Epithelial cell of proximal tubule (primary cell): Measurements from ENCODE around the gene ARMH4. TPM values are rescaled to one million over a fixed set of nuclear protein-coding genes. Genes with fewer than 3 reads are reported as not detected.

Experiments
- DNase-seq: peaks from one replicate; pipeline ENCODE4 v3.0.0-alpha.2; 2011; ENCODE audit warnings: low read depth
- H3K4me3 ChIP-seq: 2 replicates; pipeline ENCODE4 v1.5.1; 2011; ENCODE audit warnings: low read depth, mild to moderate bottlenecking, low read length
- CTCF ChIP-seq: conservative IDR thresholded peaks from 2 replicates; pipeline ENCODE4 v1.5.1; 2012; ENCODE audit warnings: low read depth, mild to moderate bottlenecking, low read length
- total RNA-seq: library from RNA; depleted of rRNA; stranded (reverse); fragments of >200 nt; gene quantifications from 2 replicates; pipeline ENCODE4 v1.2.3, GENCODE V29; 2015

The ARMH4 gene
- total RNA-seq, 1 donor from 2014 or later: 4.4 TPM

DNA sequence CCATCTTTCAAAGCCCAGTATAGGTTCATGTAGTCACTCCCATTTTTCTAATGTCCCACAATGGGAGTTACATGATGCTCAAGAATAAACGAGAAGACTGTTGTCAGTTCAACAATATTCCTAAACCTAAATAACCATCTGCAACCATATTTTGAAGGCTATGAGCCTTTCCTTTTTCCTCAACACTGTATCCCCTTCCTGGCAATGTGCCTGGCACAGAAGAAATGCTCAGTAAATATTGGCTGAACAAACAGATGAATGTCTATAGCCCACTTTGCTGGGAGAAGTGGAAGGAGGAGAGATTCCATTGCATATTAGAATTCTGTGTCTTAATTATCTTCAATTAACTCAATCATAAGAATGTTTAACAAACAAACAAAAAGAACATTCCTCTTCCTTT is 6.1 kb downstream of the ARMH4 start:
- no peak overlapping the region for H3K4me3 ChIP-seq
- DNase-seq: no peak
- no peak for TF ChIP-seq CTCF

DNA sequence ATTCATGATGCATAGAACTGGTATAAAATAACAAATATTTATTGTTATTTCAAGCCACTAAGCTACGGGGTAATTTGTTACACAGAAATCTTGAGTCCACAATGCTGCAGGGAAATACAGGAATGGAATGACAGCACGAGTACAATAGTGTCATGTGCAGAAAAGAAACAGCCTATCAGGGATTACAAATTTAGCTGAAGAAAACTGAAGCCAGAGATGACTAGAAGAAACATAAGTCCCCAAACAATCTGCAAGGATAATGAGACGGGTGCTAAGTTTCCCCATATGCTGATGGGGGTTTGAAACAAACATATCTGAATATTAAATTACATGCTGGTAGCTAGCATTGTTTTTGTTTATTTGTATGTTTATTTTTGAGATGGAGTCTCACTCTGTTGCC is 8.9 kb downstream of the ARMH4 start:
- no peak for TF ChIP-seq CTCF
- no peak for DNase-seq
- H3K4me3 ChIP-seq: no peak overlapping the region

GRCh38 chr14:58141893-58142292 is 10.1 kb downstream of the ARMH4 start:
- no peak overlapping the region for H3K4me3 ChIP-seq
- no peak for DNase-seq
- no peak for TF ChIP-seq CTCF

DNA sequence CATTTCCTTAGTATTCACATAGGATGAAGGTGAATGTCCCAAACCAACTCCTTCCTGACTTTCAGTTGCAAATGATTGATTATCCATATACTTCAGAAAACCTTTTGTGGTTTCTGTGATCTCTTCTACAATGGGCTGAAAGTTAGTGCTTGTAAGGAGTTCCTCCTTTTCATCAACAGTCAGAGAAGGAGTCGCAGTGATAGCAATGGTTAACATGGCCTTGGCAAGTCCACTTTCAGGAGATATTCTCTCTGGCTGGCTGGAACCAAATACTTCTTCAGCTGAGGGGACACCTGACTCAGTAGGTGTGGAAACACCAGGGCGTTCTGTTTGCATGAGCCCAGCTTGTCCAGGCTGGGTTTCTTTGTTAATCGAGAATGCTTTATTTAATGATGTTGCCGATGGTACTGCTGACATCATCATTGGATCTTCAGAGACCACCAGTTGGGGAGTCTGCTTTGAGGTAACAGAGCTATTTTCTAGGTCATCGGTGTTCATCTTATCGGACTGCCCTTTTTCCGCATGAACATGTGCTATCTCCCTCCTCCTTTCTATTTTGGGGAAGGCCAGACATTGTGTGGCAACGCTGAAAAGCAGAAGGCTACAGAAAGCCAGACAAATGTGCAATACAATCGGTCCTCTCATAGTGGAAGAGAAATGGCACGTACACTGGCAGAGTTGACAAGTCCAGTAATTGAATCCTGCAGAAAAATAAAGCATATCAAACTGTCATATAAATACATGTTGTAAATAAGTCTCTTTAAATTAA is 13.1 kb downstream of the ARMH4 start:
- no peak for DNase-seq
- TF ChIP-seq CTCF: no peak

DNA sequence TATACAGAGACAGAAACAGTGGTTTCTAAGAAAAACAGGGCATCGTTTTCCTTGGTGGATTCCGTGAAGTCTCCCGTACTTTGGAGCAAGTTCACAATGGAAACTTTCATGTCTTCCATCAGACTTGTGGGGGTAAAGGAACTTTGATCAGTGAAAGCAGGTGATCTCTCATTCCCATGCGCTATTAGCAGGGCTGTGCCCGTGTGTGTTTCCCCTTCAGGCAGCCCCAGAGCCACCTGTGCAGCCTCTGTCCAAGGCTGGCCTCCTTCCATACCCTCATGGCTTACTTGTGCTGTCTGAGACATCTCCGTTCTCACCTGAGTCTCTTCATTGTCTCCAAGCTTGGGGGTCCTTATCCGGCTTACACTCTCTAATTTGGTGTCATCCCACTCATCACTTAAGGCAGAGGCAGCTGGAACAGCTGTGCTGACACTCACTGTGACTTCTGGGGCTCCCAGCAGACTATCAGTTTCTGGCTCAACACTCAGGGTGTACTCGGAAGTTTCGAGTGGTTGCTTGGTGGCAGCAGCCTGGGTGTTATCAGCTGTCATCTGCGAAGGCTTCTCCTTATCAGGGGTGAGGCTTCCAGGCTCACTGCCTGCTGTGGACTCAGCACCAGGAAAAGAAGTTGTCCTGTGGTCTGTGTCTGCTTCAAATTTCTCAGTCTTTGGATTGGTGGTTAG is 13.8 kb downstream of the ARMH4 start:
- TF ChIP-seq CTCF: no peak
- no peak overlapping the region for H3K4me3 ChIP-seq

More for the DNA sequence above, 13.1 kb downstream of the ARMH4 start:
- no peak overlapping the region for H3K4me3 ChIP-seq

GRCh38 chr14:58133739-58134138 is 18.3 kb downstream of the ARMH4 start:
- no peak overlapping the region for H3K4me3 ChIP-seq
- DNase-seq: peak; percentile 51
- no peak for TF ChIP-seq CTCF

More for the DNA sequence above, 13.8 kb downstream of the ARMH4 start:
- no peak for DNase-seq
